Glomerular endothelial cell (primary cell): ENCODE data around the gene NIN. TPM values are rescaled to one million over a fixed set of nuclear protein-coding genes. Genes with fewer than 3 reads are reported as not detected.
"Not testable (repeated sequence)": the region's sequence is repeated elsewhere in the genome, so short reads cannot be mapped to it uniquely, and the experiment has no call there.

Experiments
- DNase-seq: peaks from one replicate; pipeline ENCODE4 v3.0.0-alpha.2; 2011; ENCODE audit warnings: low read depth, low spot score; ENCODE audit errors: extremely low read depth
- total RNA-seq: library from RNA; depleted of rRNA; stranded (reverse); fragments of >200 nt; gene quantifications from 2 replicates; pipeline ENCODE4 v1.2.3, GENCODE V29; 2015

Gene NIN
- total RNA-seq, 1 donor from 2014 or later = 51.5 TPM

DNA sequence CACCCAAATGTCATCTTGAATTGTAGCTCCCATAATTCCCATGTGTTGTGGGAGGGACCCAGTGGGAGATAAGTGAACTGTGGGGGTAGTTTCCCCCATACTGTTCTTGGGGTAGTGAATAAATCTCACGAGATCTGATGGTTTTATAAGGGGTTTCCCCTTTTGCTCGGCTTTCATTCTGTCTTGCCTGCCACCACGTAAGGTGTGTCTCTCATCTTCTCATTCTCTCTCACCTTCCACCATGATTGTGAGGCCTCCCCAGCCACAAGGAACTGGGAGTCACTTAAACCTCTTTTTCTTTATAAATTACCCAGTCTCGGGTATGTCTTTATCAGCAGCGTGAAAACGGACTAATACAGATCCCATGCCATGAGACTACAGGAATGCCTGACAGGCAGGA is 11.7 kb downstream of the NIN start:
- DNase-seq = not testable (repeated sequence)

DNA sequence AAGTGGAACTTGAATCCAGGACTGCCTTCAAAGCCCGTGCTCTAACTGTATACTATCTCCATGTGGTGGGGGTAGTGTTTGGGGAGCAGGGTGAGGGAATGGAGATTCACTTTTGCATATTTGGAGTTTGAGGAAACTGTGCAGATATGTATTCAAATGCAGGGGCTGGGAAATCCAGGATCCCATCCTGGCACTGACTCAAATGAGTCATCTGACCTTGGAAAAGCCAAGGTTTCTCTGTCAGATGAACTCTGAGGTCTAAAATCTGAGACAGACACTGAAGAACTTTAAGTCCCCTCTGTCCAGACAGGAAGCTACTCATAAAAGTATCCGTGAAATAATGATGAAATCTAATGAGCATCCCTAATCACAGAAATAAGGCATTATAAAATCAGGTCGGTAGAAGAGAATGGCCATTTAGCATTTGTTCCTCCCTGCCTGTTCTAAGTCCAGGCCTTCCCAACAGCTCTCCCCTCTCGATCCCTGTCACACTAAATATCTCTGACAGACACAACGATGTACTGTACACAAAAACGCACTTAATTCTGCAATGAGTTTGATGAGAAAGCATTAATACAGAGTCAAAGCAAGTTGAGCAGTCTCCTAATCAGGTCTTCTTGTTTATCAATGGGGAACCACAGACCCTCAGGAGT is 14.4 kb downstream of the NIN start:
- no peak for DNase-seq

GRCh38 chr14:50815526-50815925 is 15.4 kb downstream of the NIN start:
- DNase-seq = not testable (repeated sequence)

GRCh38 chr14:50815058-50815457 is 15.9 kb downstream of the NIN start:
- DNase-seq = not testable (repeated sequence)

- no peak for DNase-seq
Observed at GRCh38 chr14:50814161-50814560, 16.8 kb downstream of the NIN start.

DNA sequence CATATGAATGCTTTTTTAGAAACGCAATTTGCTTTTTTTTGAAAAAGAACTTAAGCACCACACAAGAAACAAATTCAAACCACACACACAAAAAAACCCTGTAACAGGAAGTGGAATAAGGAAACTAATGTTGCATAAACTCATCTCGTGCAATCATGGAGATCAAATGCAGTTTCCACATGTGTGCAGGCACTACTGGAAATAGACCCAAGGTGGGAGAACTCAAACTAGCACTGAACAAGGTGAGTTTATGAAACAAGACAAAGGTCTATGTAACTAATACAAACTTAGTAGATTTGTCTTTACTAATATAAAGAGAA is 17.5 kb downstream of the NIN start:
- DNase-seq = no peak

- DNase-seq = no peak
Observed at GRCh38 chr14:50812856-50813543, 18.0 kb downstream of the NIN start.

DNA sequence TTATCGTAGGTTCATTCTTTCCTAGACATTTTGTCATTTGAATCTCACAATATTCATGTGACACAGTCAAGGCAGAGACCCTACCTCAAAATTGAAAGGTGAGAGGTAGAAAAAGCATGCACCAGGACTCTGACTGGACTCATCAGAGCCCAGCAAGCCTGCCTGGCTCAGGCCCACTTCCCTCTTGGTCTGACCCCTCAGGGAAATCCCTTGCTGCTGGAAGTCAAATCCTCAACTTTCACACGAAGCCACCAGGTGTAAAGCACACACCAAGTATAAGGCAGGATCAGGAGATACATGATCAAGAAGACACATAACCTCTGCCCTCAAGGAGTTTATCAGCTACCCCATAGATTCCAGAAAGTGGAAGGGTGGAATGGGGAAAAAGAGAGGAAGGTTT is 18.8 kb downstream of the NIN start:
- DNase-seq = no peak

- no peak for DNase-seq
Observed at GRCh38 chr14:50808053-50808452, 22.9 kb downstream of the NIN start.

DNA sequence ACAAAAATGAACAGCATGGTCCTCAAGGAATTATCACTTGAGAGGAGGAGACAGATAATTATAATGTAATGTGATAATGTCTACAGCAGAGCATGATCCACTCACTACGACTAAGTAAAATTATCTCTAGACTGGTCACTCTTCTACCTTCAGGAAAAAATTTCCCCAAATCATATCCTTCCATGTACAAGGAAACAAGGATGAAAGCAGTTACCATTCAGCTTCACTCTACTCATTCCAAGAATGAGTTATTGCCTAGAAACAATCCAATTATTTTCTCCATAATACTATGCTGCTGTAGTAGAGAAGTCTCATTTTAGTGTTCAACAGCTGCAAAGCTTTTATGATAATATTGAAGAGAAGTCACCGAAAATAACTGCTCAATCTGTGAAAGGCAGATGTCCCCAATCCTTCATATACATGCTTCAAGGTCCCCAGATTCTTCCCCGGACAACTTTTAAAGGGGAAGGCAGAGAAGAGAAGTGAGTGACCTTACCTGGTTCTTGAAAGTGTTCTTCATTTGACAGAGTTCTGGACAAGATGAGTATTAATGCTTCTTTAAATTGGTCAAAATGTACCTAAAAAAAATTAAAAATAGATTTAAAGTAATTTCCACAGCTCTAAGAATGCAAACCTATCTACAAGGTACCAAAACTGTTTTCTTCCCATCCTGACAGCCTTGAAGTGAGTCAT is 24.6 kb downstream of the NIN start:
- DNase-seq = no peak

GRCh38 chr14:50805396-50805795 is 25.6 kb downstream of the NIN start:
- DNase-seq = no peak

DNA sequence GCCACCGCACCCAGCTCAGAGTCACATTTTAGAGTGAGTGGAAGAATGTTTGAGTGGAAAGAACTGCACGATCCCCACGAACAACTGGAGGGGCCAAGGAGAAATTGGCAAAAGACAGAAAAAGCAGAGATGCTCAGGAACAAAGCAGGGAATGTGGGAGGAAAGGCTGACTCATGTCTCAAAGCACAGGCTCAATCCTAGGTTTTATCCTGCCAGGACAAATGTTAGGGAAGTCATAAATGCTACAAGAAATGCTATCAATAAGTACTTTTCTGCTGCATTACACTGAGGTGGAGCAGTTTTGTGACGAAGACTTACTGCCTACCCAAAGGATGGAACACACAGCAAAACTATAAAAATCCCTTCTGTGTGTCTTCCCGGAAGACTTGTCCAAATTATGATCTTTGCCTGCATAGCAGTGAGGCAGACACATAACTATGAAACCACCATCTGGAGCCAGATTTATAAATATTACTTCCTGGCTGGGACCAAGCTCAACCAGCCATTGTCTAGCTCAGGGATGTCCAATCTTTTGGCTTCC is 26.7 kb downstream of the NIN start:
- no peak for DNase-seq

DNA sequence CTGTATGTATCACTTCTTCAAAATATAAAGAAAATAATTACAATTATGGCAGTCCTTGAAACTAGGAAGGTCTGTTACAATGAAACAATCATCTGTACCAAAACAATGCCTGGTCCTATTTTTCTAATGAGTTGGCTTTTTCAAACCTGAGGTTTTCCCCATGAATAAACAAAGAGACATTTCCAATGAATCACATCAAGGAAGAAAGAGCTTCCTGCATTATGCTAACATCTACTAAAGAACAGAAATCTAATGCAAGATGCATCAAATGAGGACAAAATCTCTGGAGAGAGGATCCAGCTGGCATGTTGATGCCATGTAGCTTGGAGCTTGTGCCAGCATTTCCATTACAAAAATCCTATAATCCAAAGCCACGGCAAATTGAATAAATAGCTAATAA is 29.3 kb downstream of the NIN start:
- DNase-seq = peak; percentile 45

GRCh38 chr14:50800032-50800431 is 30.9 kb downstream of the NIN start:
- no peak for DNase-seq

DNA sequence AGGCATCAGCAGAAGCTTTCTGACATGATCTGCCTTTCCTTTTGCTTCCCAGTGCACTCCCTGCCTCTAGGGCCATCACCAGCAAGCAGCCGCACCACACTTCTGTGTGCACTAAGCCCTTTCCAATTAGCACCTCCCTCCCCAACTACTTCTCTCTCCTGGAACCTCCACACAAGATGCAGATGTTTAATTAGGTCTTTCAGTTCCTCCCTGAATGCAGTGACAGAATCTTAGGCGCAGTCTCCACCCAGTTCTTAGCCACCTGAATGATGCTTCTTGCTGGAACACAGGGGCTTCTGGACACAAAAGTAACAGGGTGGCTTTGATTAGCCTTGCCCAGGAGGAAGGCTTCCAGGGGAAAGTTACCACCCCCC is 32.9 kb downstream of the NIN start:
- no peak for DNase-seq

DNA sequence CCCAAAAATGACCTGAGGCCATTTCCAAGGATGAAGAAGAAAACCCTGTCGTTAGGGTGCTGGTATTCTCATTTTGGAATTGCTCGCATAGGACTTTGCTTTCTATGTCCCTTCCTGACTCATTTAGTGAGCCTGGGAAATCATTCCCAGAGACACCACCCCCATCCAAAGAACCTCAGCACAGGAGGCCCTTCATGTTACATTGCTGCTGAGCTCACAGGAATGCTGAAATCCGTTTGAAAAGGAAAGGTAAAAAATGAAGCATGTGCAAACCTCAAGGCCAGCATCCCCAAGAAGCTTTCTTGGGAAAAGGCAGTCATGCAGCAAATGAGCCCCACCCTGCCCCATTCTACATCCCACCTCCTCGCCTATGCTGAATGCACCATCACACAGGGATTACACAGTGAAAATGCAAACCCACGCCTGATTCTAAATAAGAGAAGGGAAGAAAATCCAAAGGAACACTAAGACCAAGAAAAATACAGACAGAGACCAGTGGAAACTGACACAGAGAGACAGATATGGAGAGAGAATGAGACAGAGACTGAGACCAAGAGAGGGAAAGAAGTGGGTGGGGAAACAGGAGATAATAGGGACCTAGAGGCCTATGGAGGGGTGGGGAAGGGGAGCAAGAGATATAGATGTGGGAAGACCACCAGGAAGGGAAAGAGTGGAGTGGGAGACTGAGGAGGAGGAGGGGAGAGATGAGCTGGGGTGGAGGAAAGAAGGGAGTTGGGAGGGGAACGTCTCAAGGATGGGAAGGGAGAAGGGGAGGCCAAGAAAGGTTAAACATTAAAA is 33.5 kb downstream of the NIN start:
- no peak for DNase-seq

GRCh38 chr14:50796390-50796789 is 34.6 kb downstream of the NIN start:
- DNase-seq = no peak

- DNase-seq = no peak
Observed at GRCh38 chr14:50795909-50796308, 35.1 kb downstream of the NIN start.

- DNase-seq = no peak
Observed at GRCh38 chr14:50795142-50795541, 35.8 kb downstream of the NIN start.

DNA sequence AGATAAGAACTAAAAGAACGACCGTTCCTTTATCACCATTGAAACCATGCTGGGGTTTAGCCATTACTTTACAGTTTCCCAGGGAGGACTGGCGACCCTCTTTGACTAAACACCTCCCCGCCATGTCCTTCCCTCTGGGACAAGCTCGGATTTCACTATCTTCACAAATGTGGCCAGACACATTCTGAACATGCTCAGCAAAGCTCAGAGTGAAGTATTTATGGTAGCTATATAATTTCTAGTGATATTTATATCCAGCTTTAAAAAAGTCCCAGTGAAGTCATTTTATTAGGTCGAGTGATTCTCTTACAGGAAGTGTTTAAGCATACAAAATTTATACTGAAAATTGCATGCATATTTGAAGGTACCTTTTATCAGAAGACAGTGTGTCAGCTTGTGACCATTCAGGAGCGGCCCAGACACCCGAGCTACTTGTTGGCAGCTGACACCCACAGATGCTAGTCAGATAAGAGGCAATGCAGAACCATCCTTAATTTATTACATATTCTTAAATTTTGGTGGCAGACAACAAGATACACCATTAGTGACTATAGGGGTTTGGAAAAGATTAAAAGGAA is 36.8 kb downstream of the NIN start:
- no peak for DNase-seq

- no peak for DNase-seq
Observed at GRCh38 chr14:50792634-50793068, 38.3 kb downstream of the NIN start.
